Measurements from ENCODE around the gene FARSB.
A peak's percentile ranks its signal among the peaks of the same experiment; 100 is the strongest.
"Not testable (repeated sequence)": the region's sequence is repeated elsewhere in the genome, so short reads cannot be mapped to it uniquely, and the experiment has no call there.

Gene FARSB

GRCh38 chr2:222608081-222608480, 47.8 kb downstream of the FARSB start:
- Mint-ChIP-seq H3K27me3 (no peaks in the 10 kb centered on the region), H3K4me1 (no peaks in the 10 kb centered on the region), H3K27ac (no peak overlapping the region), H3K4me3 (no peak overlapping the region), H3K36me3 (peaks cover 18% of the 10 kb centered on the region), H3K9me3 (no peaks in the 10 kb centered on the region)
- CTCF ChIA-PET: no interaction called here
- DNase-seq: no peak

- H3K27me3 Mint-ChIP-seq: no peaks in the 10 kb centered on the region
- CTCF ChIA-PET: interaction anchor here (1.3 to 1.4 kb wide), 2 partner anchors 8 to 289 kb away, joined by 3 read pairs; no protein-coding TSS in a partner anchor
- no peak overlapping the region for H3K4me3 Mint-ChIP-seq
- H3K4me1 Mint-ChIP-seq: no peaks in the 10 kb centered on the region
- DNase-seq: no peak
- no peaks in the 10 kb centered on the region for H3K9me3 Mint-ChIP-seq
- no peak overlapping the region for H3K27ac Mint-ChIP-seq
- H3K36me3 Mint-ChIP-seq: peaks cover 12% of the 10 kb centered on the region
Observed at GRCh38 chr2:222606306-222606705, 49.6 kb downstream of the FARSB start.

DNA sequence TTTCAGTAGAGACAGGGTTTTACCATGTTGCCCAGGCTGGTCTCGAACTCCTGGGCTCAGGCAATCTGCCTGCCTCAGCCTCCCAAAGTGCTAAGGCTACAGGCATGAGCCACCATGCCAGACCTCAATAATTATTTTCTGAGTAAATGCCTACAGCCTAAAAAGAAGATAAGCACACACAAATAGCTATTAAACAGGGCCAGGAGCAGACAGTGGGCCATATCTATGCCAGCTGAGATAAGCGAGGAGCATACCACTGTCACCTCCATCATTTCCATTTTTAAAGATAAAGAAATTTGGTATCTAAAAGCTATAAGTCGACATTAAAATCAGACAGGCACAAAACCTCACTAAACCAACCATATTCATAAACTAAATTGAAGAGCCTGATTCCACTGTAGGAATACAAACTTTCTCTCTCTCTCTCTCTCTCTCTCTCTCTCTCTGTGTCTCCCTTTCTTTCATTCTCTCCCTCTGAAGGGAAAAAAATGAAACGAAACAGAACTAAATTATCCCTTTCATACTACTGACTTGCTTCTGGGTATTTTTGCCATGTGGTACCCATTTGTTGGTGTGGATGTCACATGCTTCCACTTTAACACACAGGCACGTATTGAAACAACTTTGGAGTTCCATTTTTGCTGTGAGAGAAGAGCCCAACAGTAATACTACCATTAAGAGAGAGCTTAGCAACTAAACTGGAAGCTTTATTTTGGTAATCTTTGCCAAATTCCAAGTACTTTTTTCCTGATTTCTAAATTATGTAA, 51.0 kb downstream of the FARSB start:
- Mint-ChIP-seq H3K36me3 (peaks cover 11% of the 10 kb centered on the region), H3K27me3 (no peaks in the 10 kb centered on the region), H3K27ac (no peak overlapping the region), H3K4me1 (no peaks in the 10 kb centered on the region), H3K4me3 (no peak overlapping the region), H3K9me3 (no peaks in the 10 kb centered on the region)
- CTCF ChIA-PET: interaction anchor here (1.4 kb wide), 1 partner anchor 10 kb away, joined by 3 read pairs; no protein-coding TSS in a partner anchor
- no peak for DNase-seq

- H3K27ac Mint-ChIP-seq: peak overlapping the region; percentile 33
- peaks cover 13% of the 10 kb centered on the region for H3K36me3 Mint-ChIP-seq
- H3K27me3 Mint-ChIP-seq: no peaks in the 10 kb centered on the region
- H3K4me1 Mint-ChIP-seq: no peaks in the 10 kb centered on the region
- H3K4me3 Mint-ChIP-seq: no peak overlapping the region
- CTCF ChIA-PET: no interaction called here
- H3K9me3 Mint-ChIP-seq: no peaks in the 10 kb centered on the region
- DNase-seq: no peak
Observed at GRCh38 chr2:222603501-222603900, 52.4 kb downstream of the FARSB start.

- no peaks in the 10 kb centered on the region for H3K4me1 Mint-ChIP-seq
Observed at GRCh38 chr2:222598611-222599010, 57.3 kb downstream of the FARSB start.

DNA sequence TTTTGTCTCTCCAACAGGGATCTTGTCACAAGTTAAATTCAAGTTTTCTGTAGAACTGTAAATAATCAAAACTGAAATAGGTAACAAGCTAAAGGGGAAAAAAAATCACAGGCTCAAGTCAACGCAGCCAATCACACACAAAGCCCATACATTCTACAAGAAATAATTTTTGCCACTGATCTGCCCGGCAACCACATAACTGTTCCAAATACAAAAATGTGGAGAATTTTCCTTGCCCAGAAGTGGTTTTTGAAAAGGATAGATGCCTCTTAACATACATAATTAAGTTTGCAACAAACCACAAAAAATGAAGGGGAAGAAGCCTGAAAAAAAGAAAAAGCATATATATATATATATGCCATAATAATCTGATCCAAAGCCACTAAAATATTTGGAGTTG, 60.3 kb downstream of the FARSB start:
- H3K4me1 Mint-ChIP-seq: no peaks in the 10 kb centered on the region
- DNase-seq: no peak
- H3K4me3 Mint-ChIP-seq: no peak overlapping the region
- no peak overlapping the region for H3K27ac Mint-ChIP-seq
- H3K9me3 Mint-ChIP-seq: no peaks in the 10 kb centered on the region
- peaks cover 50% of the 10 kb centered on the region for H3K36me3 Mint-ChIP-seq
- CTCF ChIA-PET: interaction anchor here (1.0 kb wide), 1 partner anchor 278 kb away, joined by 3 read pairs; no protein-coding TSS in a partner anchor
- no peaks in the 10 kb centered on the region for H3K27me3 Mint-ChIP-seq

More at GRCh38 chr2:222598611-222599010, 57.3 kb downstream of the FARSB start:
- no peak overlapping the region for H3K27ac Mint-ChIP-seq
- no peaks in the 10 kb centered on the region for H3K27me3 Mint-ChIP-seq
- no peak for DNase-seq
- H3K4me3 Mint-ChIP-seq: no peak overlapping the region
- peaks cover 32% of the 10 kb centered on the region for H3K36me3 Mint-ChIP-seq
- CTCF ChIA-PET: no interaction called here
- no peaks in the 10 kb centered on the region for H3K9me3 Mint-ChIP-seq

DNA sequence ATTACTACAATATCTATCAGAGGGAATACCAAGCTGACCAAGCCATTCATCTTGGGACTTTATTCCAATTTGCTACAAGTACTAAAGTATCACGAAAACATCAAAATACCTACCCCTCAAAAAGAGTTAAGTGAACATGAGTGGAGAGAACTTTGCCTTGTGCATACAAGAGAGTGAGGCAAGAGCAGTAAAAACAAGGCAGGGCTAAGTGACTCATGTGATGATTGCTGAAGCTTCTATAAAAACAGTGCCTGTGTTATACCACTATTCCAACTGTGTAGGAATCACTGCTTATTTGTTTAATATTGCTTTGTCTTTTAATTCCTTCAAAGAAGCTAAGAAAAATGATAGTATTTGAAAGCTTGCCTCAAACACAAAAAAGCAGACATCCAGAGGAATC, 61.2 kb downstream of the FARSB start:
- H3K4me1 Mint-ChIP-seq: no peaks in the 10 kb centered on the region
- H3K27me3 Mint-ChIP-seq: no peaks in the 10 kb centered on the region
- H3K27ac Mint-ChIP-seq: no peak overlapping the region
- peaks cover 3% of the 10 kb centered on the region for H3K9me3 Mint-ChIP-seq
- CTCF ChIA-PET: interaction anchor here (1.0 kb wide), 1 partner anchor 277 kb away, joined by 3 read pairs; no protein-coding TSS in a partner anchor
- no peak overlapping the region for H3K4me3 Mint-ChIP-seq
- peaks cover 51% of the 10 kb centered on the region for H3K36me3 Mint-ChIP-seq
- no peak for DNase-seq

DNA sequence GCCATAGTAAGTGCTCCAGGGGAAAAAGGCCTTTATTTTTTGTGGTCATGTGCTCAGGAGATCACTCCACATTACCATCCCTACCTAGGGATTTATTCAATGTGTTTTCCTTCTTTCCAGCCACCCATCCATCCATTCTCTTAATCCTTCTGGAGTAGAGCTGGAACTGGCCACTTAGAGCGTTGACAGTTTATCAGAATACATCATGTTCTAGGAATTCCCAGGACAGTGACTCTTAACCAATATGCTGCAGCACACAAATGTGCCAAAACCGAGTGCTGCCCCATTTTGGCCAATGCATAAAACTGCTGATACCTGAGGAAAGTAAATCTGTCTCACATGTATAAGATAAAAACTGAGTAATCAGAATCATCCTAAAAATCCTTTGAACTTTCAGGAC, 63.7 kb downstream of the FARSB start:
- DNase-seq: no peak
- Mint-ChIP-seq H3K27ac (no peak overlapping the region), H3K27me3 (no peaks in the 10 kb centered on the region), H3K36me3 (peaks cover 59% of the 10 kb centered on the region), H3K9me3 (peaks cover 5% of the 10 kb centered on the region), H3K4me1 (no peaks in the 10 kb centered on the region), H3K4me3 (no peak overlapping the region)
- CTCF ChIA-PET: interaction anchor here (1.0 kb wide), 1 partner anchor 274 kb away, joined by 3 read pairs; no protein-coding TSS in a partner anchor

- CTCF ChIA-PET: interaction anchor here (1.0 kb wide), 1 partner anchor 274 kb away, joined by 3 read pairs; no protein-coding TSS in a partner anchor
Observed at GRCh38 chr2:222591661-222592060, 64.2 kb downstream of the FARSB start.

DNA sequence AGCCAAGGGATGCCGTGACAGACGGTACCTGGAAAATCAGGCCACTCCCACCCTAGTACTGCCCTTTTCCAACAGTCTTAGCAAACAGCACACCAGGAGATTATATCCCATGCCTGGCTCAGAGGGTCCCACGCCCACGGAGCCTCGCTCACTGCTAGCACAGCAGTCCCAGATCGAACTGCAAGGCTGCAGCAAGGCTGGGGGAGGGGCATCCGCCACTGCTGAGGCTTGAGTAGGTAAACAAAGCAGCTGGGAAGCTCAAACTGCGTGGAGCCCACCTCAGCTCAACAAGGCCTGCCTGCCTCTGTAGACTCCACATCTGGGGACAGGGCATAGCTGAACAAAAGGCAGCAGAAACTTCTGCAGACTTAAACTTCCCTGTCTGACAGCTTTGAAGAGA, 71.3 kb downstream of the FARSB start:
- CTCF ChIA-PET, DNase-seq, H3K27me3 Mint-ChIP-seq, H3K9me3 Mint-ChIP-seq, H3K4me1 Mint-ChIP-seq, H3K4me3 Mint-ChIP-seq, H3K27ac Mint-ChIP-seq: not testable (repeated sequence)
- peaks cover 38% of the 10 kb centered on the region for H3K36me3 Mint-ChIP-seq

More at GRCh38 chr2:222591661-222592060, 64.2 kb downstream of the FARSB start:
- Mint-ChIP-seq H3K27me3 (no peaks in the 10 kb centered on the region), H3K4me3 (no peak overlapping the region), H3K4me1 (no peaks in the 10 kb centered on the region), H3K36me3 (peaks cover 60% of the 10 kb centered on the region), H3K27ac (no peak overlapping the region), H3K9me3 (peaks cover 5% of the 10 kb centered on the region)
- no peak for DNase-seq

- CTCF ChIA-PET: no interaction called here
- no peak for DNase-seq
- H3K4me1 Mint-ChIP-seq: no peaks in the 10 kb centered on the region
- no peak overlapping the region for H3K4me3 Mint-ChIP-seq
- H3K9me3 Mint-ChIP-seq: no peaks in the 10 kb centered on the region
- no peaks in the 10 kb centered on the region for H3K27me3 Mint-ChIP-seq
- peaks cover 29% of the 10 kb centered on the region for H3K36me3 Mint-ChIP-seq
- H3K27ac Mint-ChIP-seq: no peak overlapping the region
Observed at GRCh38 chr2:222582928-222583327, 73.0 kb downstream of the FARSB start.

- Mint-ChIP-seq H3K27ac (no peak overlapping the region), H3K4me3 (no peak overlapping the region), H3K9me3 (no peaks in the 10 kb centered on the region), H3K4me1 (peaks cover 12% of the 10 kb centered on the region), H3K36me3 (peaks cover 11% of the 10 kb centered on the region), H3K27me3 (no peaks in the 10 kb centered on the region)
- CTCF ChIA-PET: no interaction called here
- no peak for DNase-seq
Observed at GRCh38 chr2:222577341-222577740, 78.6 kb downstream of the FARSB start.

GRCh38 chr2:222576171-222577081, 79.5 kb downstream of the FARSB start:
- no peak for DNase-seq
- Mint-ChIP-seq H3K27ac (no peak overlapping the region), H3K27me3 (no peaks in the 10 kb centered on the region), H3K4me1 (peaks cover 13% of the 10 kb centered on the region), H3K9me3 (no peaks in the 10 kb centered on the region), H3K4me3 (no peak overlapping the region), H3K36me3 (peaks cover 13% of the 10 kb centered on the region)
- CTCF ChIA-PET: no interaction called here

GRCh38 chr2:222575618-222576017, 80.3 kb downstream of the FARSB start:
- Mint-ChIP-seq H3K36me3 (peaks cover 16% of the 10 kb centered on the region), H3K4me1 (peaks cover 13% of the 10 kb centered on the region), H3K9me3 (no peaks in the 10 kb centered on the region), H3K27ac (no peak overlapping the region), H3K4me3 (no peak overlapping the region), H3K27me3 (no peaks in the 10 kb centered on the region)
- CTCF ChIA-PET: no interaction called here
- no peak for DNase-seq

Measured in activated naive CD4-positive, alpha-beta T cell treated with anti-CD3 and anti-CD28 coated beads, Interleukin-2, amount 10 ng/mL, durations not matched to agents 7 days and 5 days (primary cell).